Upper lobe of left lung (tissue), 4 donors: Measurements from ENCODE around the gene PDE6A.

ENCODE experiments used
- CTCF ChIP-seq, 6 experiments: fragments of 450-650 bp in 4 of 6; fragments of 200-600 bp in 2 of 6; sonication (generic) in 2 of 6; IDR thresholded peaks; one replicate each; pipeline ENCODE4 v1.5.1; 2016 to 2019; ENCODE audit warnings: antibody characterized with exemption in 6 of 6
- POLR2A ChIP-seq, 4 donors: fragments of 450-650 bp; IDR thresholded peaks; one replicate each; pipeline ENCODE4 v1.5.1; 2016 to 2017; ENCODE audit warnings: antibody characterized with exemption in 4 of 4, mild to moderate bottlenecking in 2 of 4

- TF ChIP-seq CTCF (IDR thresholded peaks at IDR 0.05) (no peak), POLR2A (IDR thresholded peaks at IDR 0.05) (no peak)
Measured at GRCh38 chr5:149885513-149885912, 59.1 kb downstream of the PDE6A start.
